ENCODE results near the gene KLC1. TPM values are rescaled to one million over a fixed set of nuclear protein-coding genes. Genes with fewer than 3 reads are reported as not detected.

KLC1 gene
- total and polyA plus RNA-seq, 4 donors: 93.3 to 225 (median 139) TPM

DNA sequence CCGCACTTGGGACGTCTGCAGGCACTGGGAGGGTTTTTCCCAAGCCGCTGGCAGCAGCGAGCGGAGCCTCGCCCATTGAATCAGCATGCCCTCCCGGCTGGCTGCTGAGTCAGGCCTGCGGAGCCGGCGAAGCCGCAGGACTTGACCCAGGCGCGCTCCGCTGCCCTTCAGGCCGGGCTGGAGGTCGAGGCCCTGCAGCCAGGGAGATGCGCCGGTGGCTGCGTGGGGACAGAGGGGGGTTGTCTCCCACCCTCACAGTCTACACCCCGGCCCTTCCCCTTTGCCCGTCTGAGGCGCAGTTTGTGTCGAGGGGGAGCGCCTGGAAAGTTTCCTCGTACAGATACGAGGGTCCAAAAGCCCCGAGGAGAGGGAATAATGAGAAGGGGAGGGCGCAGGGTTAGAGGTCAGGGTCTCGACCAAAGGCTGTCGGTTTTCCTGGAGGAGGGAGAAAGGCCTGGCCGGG, 759 bp upstream of the KLC1 start:
- WGBS, 2 donors: 4% methylated on average over 30 to 31 of the region's 31 CpGs

DNA sequence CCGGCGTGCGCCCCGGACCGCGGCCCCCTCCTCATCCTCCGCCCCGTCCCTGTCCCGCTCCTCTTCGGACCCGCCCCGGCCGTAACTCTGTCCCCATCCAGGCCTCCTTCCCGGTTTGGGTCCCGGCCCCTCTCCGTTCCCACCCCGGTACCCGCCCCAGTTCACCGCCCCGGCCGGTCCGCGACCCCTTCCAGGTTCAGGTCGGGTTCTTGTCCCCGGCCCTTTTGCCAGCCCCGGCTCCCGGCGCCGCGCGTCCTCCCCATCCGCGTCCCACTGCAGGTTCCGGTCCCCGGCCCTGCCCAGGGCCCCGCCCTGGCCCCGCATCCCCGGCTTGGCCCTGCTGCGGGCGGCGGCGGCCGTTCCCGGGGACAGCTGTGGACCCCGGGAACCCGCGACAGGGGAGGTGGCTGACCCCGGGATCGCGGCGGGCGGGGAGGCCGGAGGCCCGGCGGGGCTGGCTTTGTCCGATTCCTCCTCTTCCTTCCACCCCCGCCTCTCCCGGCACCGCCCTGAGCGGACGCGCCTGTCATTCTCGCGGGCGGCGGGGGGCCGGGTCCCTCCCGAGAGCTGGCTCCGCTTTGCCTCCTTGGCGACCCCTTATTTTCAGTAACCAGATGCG, 601 bp downstream of the KLC1 start:
- Histone ChIP-seq H3K9ac (ENCODE audit: insufficient read depth in 1 of 2, low read length in 2 of 2) (peak overlapping the region; percentile 55 to 74), H3K9me3 (ENCODE audit: control insufficient read depth in 4 of 4, insufficient read depth in 3 of 4, low read length in 3 of 4) (no peaks in the 10 kb centered on the region), H3K27me3 (ENCODE audit: control insufficient read depth in 3 of 3, insufficient read depth in 3 of 3, low read length in 2 of 3) (no peaks in the 10 kb centered on the region), H3K36me3 (ENCODE audit: control insufficient read depth in 4 of 4, insufficient read depth in 4 of 4, low read length in 4 of 4) (peaks cover 0 to under 1% (median 0%) of the 10 kb centered on the region in 4 donors), H3K4me3 (peak overlapping the region; percentile 98), H3K27ac (ENCODE audit: low read depth in 1 of 2, low read length in 1 of 2) (peak overlapping the region; percentile 95 to 100), H3K4me1 (ENCODE audit: control insufficient read depth in 5 of 5, insufficient read depth in 5 of 5, low read length in 5 of 5) (peaks cover 4 to 21% (median 17%) of the 10 kb centered on the region in 5 donors)
- ATAC-seq (ENCODE audit: insufficient read depth, low FRiP score): peak; percentile 27
- WGBS, 2 donors: 1% methylated on average over 43 to 71 of the region's 71 CpGs
- TF ChIP-seq, protein P1, sequence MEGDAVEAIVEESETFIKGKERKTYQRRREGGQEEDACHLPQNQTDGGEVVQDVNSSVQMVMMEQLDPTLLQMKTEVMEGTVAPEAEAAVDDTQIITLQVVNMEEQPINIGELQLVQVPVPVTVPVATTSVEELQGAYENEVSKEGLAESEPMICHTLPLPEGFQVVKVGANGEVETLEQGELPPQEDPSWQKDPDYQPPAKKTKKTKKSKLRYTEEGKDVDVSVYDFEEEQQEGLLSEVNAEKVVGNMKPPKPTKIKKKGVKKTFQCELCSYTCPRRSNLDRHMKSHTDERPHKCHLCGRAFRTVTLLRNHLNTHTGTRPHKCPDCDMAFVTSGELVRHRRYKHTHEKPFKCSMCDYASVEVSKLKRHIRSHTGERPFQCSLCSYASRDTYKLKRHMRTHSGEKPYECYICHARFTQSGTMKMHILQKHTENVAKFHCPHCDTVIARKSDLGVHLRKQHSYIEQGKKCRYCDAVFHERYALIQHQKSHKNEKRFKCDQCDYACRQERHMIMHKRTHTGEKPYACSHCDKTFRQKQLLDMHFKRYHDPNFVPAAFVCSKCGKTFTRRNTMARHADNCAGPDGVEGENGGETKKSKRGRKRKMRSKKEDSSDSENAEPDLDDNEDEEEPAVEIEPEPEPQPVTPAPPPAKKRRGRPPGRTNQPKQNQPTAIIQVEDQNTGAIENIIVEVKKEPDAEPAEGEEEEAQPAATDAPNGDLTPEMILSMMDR (IDR thresholded peaks at IDR 0.05; ENCODE audit: control extremely low read depth, extremely low read depth): no peak
- DNase-seq: peak; percentile 31 to 55 (median 44)

More for the DNA sequence above, 759 bp upstream of the KLC1 start:
- DNase-seq (peak; percentile 49 to 55 (median 54)), ATAC-seq (ENCODE audit: insufficient read depth, low FRiP score) (peak; percentile 65)
- Histone ChIP-seq H3K4me3 (peak overlapping the region; percentile 98), H3K4me1 (ENCODE audit: control insufficient read depth in 5 of 5, insufficient read depth in 5 of 5, low read length in 5 of 5) (peaks cover 1 to 26% (median 24%) of the 10 kb centered on the region in 5 donors), H3K9me3 (ENCODE audit: control insufficient read depth in 4 of 4, insufficient read depth in 3 of 4, low read length in 3 of 4) (no peaks in the 10 kb centered on the region), H3K36me3 (ENCODE audit: control insufficient read depth in 4 of 4, insufficient read depth in 4 of 4, low read length in 4 of 4) (no peaks in the 10 kb centered on the region), H3K27ac (ENCODE audit: low read depth in 1 of 2, low read length in 1 of 2) (peak overlapping the region; percentile 95 to 100), H3K9ac (ENCODE audit: insufficient read depth in 1 of 2, low read length in 2 of 2) (peak overlapping the region; percentile 80 to 90), H3K27me3 (ENCODE audit: control insufficient read depth in 3 of 3, insufficient read depth in 3 of 3, low read length in 2 of 3) (no peaks in the 10 kb centered on the region)
- TF ChIP-seq, protein P1 (IDR thresholded peaks at IDR 0.05; ENCODE audit: control extremely low read depth, extremely low read depth): no peak

DNA sequence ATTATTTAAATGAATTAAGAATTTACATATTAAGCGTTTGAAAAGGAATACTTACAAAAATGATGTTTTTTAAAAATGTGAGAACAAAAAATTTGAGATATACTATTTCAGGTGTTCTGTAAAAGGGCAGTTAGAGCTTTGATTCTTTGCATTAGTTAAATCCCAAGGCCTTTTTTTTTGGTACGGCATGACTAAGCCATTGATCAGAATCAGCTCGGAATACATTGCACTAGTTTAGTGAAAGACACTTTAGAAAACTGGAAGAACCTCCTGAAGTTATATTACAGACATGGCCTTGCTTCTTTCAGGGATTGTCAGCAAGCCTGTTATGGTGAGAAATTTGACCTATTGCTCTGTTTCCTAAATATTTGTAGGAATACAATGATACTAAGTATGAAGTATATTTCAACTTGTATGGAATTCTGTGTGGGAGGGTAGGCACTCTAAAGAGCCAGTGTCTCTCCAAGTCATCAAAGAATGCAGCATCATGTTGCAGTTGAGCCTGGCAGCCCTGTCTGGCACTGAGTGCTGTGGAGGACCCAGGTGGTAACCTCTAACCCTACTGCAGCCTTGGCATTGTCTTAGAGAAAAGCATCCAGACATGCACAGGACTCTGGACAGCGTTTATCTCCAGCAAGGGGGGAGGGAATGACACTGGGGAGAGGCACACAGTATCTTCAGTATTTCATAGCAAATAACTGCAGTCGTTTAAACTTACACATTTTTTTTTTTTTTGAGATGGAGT, 1.5 kb downstream of the KLC1 start:
- H3K9ac ChIP-seq (ENCODE audit: insufficient read depth in 1 of 2, low read length in 2 of 2): peak overlapping the region in 1 of 2 donors; percentile 74
- peaks cover 0 to 3% (median 3%) of the 10 kb centered on the region in 4 donors for H3K36me3 ChIP-seq (ENCODE audit: control insufficient read depth in 4 of 4, insufficient read depth in 4 of 4, low read length in 4 of 4)
- H3K4me3 ChIP-seq: no peak overlapping the region
- no peaks in the 10 kb centered on the region for H3K9me3 ChIP-seq (ENCODE audit: control insufficient read depth in 4 of 4, insufficient read depth in 3 of 4, low read length in 3 of 4)
- WGBS, 2 donors: 32 to 60% methylated on average over 5 of the region's 5 CpGs
- no peaks in the 10 kb centered on the region for H3K27me3 ChIP-seq (ENCODE audit: control insufficient read depth in 3 of 3, insufficient read depth in 3 of 3, low read length in 2 of 3)
- ATAC-seq (ENCODE audit: insufficient read depth, low FRiP score) (no peak), DNase-seq (no peak)
- TF ChIP-seq, protein P1 (IDR thresholded peaks at IDR 0.05; ENCODE audit: control extremely low read depth, extremely low read depth): no peak
- peaks cover 6 to 17% (median 12%) of the 10 kb centered on the region in 5 donors for H3K4me1 ChIP-seq (ENCODE audit: control insufficient read depth in 5 of 5, insufficient read depth in 5 of 5, low read length in 5 of 5)
- no peak overlapping the region for H3K27ac ChIP-seq (ENCODE audit: low read depth in 1 of 2, low read length in 1 of 2)

All from lung (tissue), 12 donors.